ENCODE results near the gene TNXB. TPM values are rescaled to one million over a fixed set of nuclear protein-coding genes. Genes with fewer than 3 reads are reported as not detected.

Gene TNXB
- total RNA-seq: 7.7 and 77.6 TPM in 2 replicates

DNA sequence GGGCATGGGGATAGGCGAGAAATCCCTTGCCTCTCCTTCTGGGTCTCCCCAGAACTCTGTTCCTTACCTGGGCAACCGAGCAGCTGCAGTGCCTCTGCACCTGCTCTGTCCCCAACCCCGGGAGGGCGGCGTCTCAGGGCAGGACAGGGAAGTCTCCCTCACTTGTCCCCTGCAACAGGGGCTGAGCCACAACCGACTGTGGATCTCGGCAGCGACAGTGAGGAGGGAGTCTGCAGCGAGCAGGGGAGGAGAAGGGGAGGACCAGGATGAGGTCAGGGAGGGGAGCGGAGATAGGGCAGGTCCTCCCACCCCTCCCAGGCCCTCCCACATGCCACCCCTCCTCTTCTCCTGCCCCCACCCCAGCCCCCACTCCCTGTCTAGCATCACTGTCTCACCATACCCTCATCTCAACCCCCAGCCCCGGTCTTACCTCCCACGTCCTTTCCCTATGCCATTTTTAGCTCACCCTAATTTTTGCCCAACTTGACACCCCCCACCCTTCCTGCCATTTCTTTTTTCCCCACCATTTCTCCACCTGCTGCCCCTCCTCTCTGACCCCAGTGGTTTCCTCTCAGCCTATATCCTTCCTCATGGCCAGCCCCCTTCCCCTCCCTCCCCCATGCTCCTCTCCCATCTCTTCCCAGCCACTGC, at the start of gene TNXB:
Gene TNXB (minus strand): TSS at position 225 of the 651 bp plus-strand sequence. CDS start 11,140 bp downstream, outside the sequence.

GRCh38 chr6:32153564-32154513, 44.7 kb upstream of the TNXB start, which contains the start of gene PPT2:
Gene PPT2 (plus strand): TSS chr6:32154141. CDS start chr6:32154595, 454 bp downstream.

GRCh38 chr6:32151863-32152768, 43.0 kb upstream of the TNXB start, which contains the start of gene PRRT1:
Gene PRRT1 (minus strand): TSS chr6:32151939. CDS start chr6:32151827, 112 bp downstream.

GRCh38 chr6:32127717-32128592, 18.8 kb upstream of the TNXB start, which contains the start of gene ATF6B:
Gene ATF6B (minus strand): TSS chr6:32128246. CDS start chr6:32128207, 39 bp downstream.

DNA sequence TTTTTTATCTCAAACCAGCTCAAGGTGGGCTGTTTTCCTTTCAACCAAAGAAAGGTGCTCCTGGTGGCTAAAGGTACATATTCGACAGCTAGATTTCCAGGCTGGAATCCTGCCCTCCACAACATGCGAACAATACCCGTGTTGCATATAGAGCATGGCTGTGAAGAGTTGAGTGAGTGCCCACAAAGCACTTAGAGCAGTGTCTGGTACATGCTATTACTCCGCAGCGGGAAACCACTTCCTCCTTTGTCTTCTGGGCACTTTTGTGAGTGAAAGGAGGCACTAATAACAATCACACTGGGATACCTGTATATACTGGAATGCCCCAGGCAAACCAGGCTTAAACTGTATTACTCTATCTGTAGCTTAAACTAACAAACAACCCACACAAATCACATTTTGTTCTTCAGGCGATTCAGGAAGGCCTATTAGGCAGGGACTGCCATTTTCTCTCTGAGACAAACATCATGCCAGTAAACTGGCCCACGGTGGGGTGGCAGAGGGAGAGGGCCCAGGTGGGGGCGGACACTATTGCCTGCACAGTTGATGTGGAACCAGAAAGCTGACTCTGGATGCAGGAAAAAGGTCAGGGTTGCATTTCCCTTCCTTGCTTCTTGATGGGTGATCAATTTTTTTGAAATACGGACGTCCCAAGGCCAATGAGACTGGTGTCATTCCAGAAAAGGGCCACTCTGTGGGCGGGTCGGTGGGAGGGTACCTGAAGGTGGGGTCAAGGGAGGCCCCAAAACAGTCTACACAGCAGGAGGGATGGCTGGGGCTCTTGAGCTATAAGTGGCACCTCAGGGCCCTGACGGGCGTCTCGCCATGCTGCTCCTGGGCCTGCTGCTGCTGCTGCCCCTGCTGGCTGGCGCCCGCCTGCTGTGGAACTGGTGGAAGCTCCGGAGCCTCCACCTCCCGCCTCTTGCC, 71.3 kb downstream of the TNXB start, which contains the start of gene CYP21A2:
Gene CYP21A2 (plus strand): TSS at position 818 of the 927 bp plus-strand sequence. CDS start 8 bp downstream, at position 826.

DNA sequence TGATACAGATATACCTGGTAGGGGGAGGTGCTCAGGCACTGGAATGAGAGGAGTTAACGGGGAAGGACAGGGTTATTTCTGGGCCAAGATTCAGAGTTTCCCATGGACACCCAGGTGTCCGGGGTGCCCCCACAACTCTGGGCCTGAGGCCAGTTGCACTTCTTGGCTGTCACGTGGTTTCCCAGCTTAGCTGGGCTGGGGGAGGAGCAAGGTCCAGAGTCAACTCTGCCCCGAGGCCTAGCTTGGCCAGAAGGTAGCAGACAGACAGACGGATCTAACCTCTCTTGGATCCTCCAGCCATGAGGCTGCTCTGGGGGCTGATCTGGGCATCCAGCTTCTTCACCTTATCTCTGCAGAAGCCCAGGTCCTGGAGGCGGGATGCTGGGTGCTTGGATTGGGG, 94.6 kb downstream of the TNXB start, which contains the start of gene C4B:
Gene C4B (plus strand): TSS at position 249 of the 400 bp plus-strand sequence. CDS start 51 bp downstream, at position 300.

Other genes starting within 250 kb of the TNXB start
- 80.6 and 120 TPM in 2 replicates for gene NEU1, start 246.5 kb downstream of the TNXB start, total RNA-seq
- 0.17 TPM in 1 of 2 replicates, not detected in the other for gene SLC44A4, start 230.3 kb downstream of the TNXB start, total RNA-seq
- gene EHMT2, start 211.6 kb downstream of the TNXB start, total RNA-seq: 62.0 and 93.5 TPM in 2 replicates
- 3.8 and 9.8 TPM in 2 replicates for gene ZBTB12, start 207.3 kb downstream of the TNXB start, total RNA-seq
- 2.8 and 13.1 TPM in 2 replicates for gene C2, start 181.6 kb downstream of the TNXB start, total RNA-seq
- gene CFB, start 163.2 kb downstream of the TNXB start, total RNA-seq: 24.1 and 45.0 TPM in 2 replicates
- 108 and 168 TPM in 2 replicates for gene NELFE, start 150.4 kb downstream of the TNXB start, total RNA-seq
- gene SKIC2, start 150.2 kb downstream of the TNXB start, total RNA-seq: 57.7 and 89.3 TPM in 2 replicates
- gene DXO, start 137.2 kb downstream of the TNXB start, total RNA-seq: 12.8 and 15.1 TPM in 2 replicates
- gene C4A, start 127.3 kb downstream of the TNXB start, total RNA-seq: 4.1 and 11.6 TPM in 2 replicates
- gene C4B, start 94.5 kb downstream of the TNXB start, total RNA-seq: 6.4 and 6.8 TPM in 2 replicates
- gene CYP21A2, start 70.9 kb downstream of the TNXB start, total RNA-seq: 0.17 and 0.44 TPM in 2 replicates
- 20.8 and 27.2 TPM in 2 replicates for gene ATF6B, start 18.9 kb upstream of the TNXB start, total RNA-seq
- 6.7 and 6.8 TPM in 2 replicates for gene FKBPL, start 20.9 kb upstream of the TNXB start, total RNA-seq
- 0.33 and 0.44 TPM in 2 replicates for gene PRRT1, start 42.6 kb upstream of the TNXB start, total RNA-seq
- 14.7 and 15.9 TPM in 2 replicates for gene PPT2, start 44.8 kb upstream of the TNXB start, total RNA-seq
- gene EGFL8, start 55.3 kb upstream of the TNXB start, total RNA-seq: 0.66 and 1.9 TPM in 2 replicates
- 17.5 and 42.2 TPM in 2 replicates for gene AGPAT1, start 66.7 kb upstream of the TNXB start, total RNA-seq
- gene RNF5, start 69.1 kb upstream of the TNXB start, total RNA-seq: 17.5 and 30.7 TPM in 2 replicates
- 0.44 and 0.50 TPM in 2 replicates for gene AGER, start 74.9 kb upstream of the TNXB start, total RNA-seq
- 57.5 and 61.2 TPM in 2 replicates for gene PBX2, start 80.9 kb upstream of the TNXB start, total RNA-seq
- gene GPSM3, start 83.3 kb upstream of the TNXB start, total RNA-seq: 1.3 and 1.8 TPM in 2 replicates
- gene NOTCH4, start 114.7 kb upstream of the TNXB start, total RNA-seq: 1.3 and 2.0 TPM in 2 replicates